Measurements from ENCODE around the gene HYOU1. TPM values are rescaled to one million over a fixed set of nuclear protein-coding genes. Genes with fewer than 3 reads are reported as not detected.
"Not testable (repeated sequence)": the region's sequence is repeated elsewhere in the genome, so short reads cannot be mapped to it uniquely, and the experiment has no call there.

HYOU1 gene, protein sequence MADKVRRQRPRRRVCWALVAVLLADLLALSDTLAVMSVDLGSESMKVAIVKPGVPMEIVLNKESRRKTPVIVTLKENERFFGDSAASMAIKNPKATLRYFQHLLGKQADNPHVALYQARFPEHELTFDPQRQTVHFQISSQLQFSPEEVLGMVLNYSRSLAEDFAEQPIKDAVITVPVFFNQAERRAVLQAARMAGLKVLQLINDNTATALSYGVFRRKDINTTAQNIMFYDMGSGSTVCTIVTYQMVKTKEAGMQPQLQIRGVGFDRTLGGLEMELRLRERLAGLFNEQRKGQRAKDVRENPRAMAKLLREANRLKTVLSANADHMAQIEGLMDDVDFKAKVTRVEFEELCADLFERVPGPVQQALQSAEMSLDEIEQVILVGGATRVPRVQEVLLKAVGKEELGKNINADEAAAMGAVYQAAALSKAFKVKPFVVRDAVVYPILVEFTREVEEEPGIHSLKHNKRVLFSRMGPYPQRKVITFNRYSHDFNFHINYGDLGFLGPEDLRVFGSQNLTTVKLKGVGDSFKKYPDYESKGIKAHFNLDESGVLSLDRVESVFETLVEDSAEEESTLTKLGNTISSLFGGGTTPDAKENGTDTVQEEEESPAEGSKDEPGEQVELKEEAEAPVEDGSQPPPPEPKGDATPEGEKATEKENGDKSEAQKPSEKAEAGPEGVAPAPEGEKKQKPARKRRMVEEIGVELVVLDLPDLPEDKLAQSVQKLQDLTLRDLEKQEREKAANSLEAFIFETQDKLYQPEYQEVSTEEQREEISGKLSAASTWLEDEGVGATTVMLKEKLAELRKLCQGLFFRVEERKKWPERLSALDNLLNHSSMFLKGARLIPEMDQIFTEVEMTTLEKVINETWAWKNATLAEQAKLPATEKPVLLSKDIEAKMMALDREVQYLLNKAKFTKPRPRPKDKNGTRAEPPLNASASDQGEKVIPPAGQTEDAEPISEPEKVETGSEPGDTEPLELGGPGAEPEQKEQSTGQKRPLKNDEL
- total RNA-seq = 100 to 1,000 TPM; 277 to 315 TPM
- 144 TPM for polyA plus RNA-seq (2013, experiment 1 of 2)
- 161 TPM for polyA plus RNA-seq (2013, experiment 2 of 2)
- long read RNA-seq, experiment 1, full-length matches to known transcripts = 1 of 97 reads
- long read RNA-seq, experiment 1, partial matches to known transcripts = 53 of 97 reads
- long read RNA-seq, experiment 1, other reads (novel, unspliced or antisense) = 43 of 97 reads
- long read RNA-seq, experiment 2, full-length matches to known transcripts = 229 of 639 reads
- long read RNA-seq, experiment 2, partial matches to known transcripts = 125 of 639 reads
- long read RNA-seq, experiment 2, other reads (novel, unspliced or antisense) = 285 of 639 reads
- long read RNA-seq, experiment 3, full-length matches to known transcripts = 68 of 196 reads
- long read RNA-seq, experiment 3, partial matches to known transcripts = 77 of 196 reads
- long read RNA-seq, experiment 3, other reads (novel, unspliced or antisense) = 51 of 196 reads
- long read RNA-seq, experiment 4, partial matches to known transcripts = 3 of 3 reads
- long read RNA-seq, experiment 4, other reads (novel, unspliced or antisense) = 0 of 3 reads

DNA sequence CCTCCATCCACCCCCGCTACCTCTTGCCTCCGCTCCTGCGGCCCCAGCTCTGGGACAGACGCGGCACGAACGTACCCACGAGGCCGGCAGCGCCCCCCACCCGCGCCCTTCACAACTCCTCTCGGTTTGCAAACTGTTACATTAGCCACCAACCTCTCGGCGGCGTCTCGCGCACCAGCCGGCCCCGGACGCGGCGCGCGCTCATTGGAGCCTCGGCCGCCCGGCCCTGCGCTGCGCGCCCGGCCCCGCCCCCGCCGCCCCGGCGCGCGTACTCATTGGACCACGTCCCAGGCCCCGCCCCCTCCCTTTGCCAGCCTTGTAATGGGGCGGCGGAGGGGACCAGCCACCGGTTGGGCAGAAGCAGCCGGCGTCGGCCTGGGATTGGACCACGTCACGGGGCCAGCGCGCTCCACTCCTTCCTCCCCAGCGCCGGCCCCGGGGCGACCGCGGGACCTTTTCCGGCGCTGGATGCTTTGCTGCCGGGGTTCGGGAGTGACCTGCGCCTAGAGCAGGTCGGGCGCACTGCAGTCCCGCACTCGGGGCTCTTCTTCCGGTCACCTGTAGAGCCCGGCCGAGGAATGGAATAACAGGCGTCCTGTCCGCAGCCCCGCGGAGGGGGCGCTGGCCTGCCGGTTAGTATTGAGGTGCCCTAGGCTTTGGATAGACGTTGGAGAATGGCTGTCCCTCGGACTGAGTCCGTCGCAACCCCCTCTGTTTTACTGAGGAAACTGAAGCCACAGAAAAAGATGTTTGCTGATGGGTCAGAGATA is at the start of gene HYOU1:
Gene HYOU1, minus strand, starts transcription at position 206 of the 770 bp plus-strand sequence. CDS start 1,045 bp downstream, outside the sequence.
- WGBS, 2 experiments (ENCODE audit: insufficient coverage in 1 of 2, insufficient read length in 1 of 2) = 0% methylated on average over 25 to 79 of the region's 79 CpGs
- Histone ChIP-seq H3K9me3 (ENCODE audit: control insufficient read depth, low read length) (no peaks in the 10 kb centered on the region), H3K9ac (ENCODE audit: extremely low read depth, low read length, poor library complexity, severe bottlenecking) (peak within 1 kb of the TSS; percentile 81), H3K27ac (ENCODE audit: low read depth, low read length) (peak within 1 kb of the TSS; percentile 88), H3K36me3 (ENCODE audit: control insufficient read depth, insufficient read depth, low read length) (peaks cover 35% of the 10 kb centered on the region), H3K27me3 (ENCODE audit: control insufficient read depth, insufficient read depth, low read length, poor library complexity, severe bottlenecking) (no peaks in the 10 kb centered on the region), H3K4me3 (ENCODE audit: low read length) (peak within 1 kb of the TSS; percentile 93), H3K4me1 (ENCODE audit: control insufficient read depth, insufficient read depth, low read length) (no peaks in the 10 kb centered on the region)
- Mint-ChIP-seq H3K9me3 (peaks cover 6% of the 10 kb centered on the region), H3K27ac (peak within 1 kb of the TSS; percentile 97), H3K4me1 (peaks cover 16% of the 10 kb centered on the region), H3K4me3 (peak within 1 kb of the TSS; percentile 90), H3K36me3 (ENCODE audit: low read depth) (peaks cover 42% of the 10 kb centered on the region), H3K27me3 (ENCODE audit: insufficient read depth) (no peaks in the 10 kb centered on the region)
- peak; percentile 99 for DNase-seq
- TF ChIP-seq, protein P1, sequence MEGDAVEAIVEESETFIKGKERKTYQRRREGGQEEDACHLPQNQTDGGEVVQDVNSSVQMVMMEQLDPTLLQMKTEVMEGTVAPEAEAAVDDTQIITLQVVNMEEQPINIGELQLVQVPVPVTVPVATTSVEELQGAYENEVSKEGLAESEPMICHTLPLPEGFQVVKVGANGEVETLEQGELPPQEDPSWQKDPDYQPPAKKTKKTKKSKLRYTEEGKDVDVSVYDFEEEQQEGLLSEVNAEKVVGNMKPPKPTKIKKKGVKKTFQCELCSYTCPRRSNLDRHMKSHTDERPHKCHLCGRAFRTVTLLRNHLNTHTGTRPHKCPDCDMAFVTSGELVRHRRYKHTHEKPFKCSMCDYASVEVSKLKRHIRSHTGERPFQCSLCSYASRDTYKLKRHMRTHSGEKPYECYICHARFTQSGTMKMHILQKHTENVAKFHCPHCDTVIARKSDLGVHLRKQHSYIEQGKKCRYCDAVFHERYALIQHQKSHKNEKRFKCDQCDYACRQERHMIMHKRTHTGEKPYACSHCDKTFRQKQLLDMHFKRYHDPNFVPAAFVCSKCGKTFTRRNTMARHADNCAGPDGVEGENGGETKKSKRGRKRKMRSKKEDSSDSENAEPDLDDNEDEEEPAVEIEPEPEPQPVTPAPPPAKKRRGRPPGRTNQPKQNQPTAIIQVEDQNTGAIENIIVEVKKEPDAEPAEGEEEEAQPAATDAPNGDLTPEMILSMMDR (conservative IDR thresholded peaks at IDR 0.05) = peak; percentile 65

DNA sequence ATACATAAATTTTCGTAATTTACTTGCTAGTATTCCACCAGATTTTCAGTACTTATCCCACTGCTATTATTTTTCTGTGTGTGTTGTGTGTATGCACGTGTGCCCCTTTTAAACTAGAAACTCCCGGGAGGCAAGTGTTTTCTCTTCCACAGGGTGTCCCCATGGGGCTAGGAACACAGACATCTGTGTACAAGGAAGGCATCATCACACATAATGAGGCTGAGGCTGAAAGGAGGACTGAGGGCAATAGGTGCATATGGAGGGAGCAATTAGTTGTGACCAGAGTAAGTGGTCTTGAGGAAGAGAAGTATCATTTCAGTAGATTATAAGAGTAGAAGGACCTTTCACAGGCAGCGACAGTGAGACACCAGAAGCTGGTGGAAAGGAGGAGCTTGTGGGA is 46.8 kb upstream of the HYOU1 start:
- H3K4me1 ChIP-seq (ENCODE audit: control insufficient read depth, insufficient read depth, low read length) = peaks cover 9% of the 10 kb centered on the region

GRCh38 chr11:119103161-119103664 is 46.2 kb upstream of the HYOU1 start:
- H3K27me3 Mint-ChIP-seq (ENCODE audit: insufficient read depth); H3K4me1 ChIP-seq (ENCODE audit: control insufficient read depth, insufficient read depth, low read length); H3K9me3 Mint-ChIP-seq; H3K36me3 ChIP-seq (ENCODE audit: control insufficient read depth, insufficient read depth, low read length); DNase-seq; H3K9me3 ChIP-seq (ENCODE audit: control insufficient read depth, low read length); H3K27me3 ChIP-seq (ENCODE audit: control insufficient read depth, insufficient read depth, low read length, poor library complexity, severe bottlenecking); H3K9ac ChIP-seq (ENCODE audit: extremely low read depth, low read length, poor library complexity, severe bottlenecking): not testable (repeated sequence)
- Histone ChIP-seq H3K27ac (ENCODE audit: low read depth, low read length) (peak overlapping the region; percentile 85), H3K4me3 (ENCODE audit: low read length) (peak overlapping the region; percentile 89)
- peaks cover 13% of the 10 kb centered on the region for H3K36me3 Mint-ChIP-seq (ENCODE audit: low read depth)
- WGBS, 2 experiments (ENCODE audit: insufficient coverage in 1 of 2, insufficient read length in 1 of 2) = 91 to 95% methylated on average over 17 of the region's 18 CpGs
- peaks cover 31% of the 10 kb centered on the region for H3K4me1 Mint-ChIP-seq
- H3K27ac Mint-ChIP-seq = peak overlapping the region; percentile 70
- peak overlapping the region; percentile 87 for H3K4me3 Mint-ChIP-seq

More for the DNA sequence above, 46.8 kb upstream of the HYOU1 start:
- Histone ChIP-seq H3K9me3 (ENCODE audit: control insufficient read depth, low read length) (no peaks in the 10 kb centered on the region), H3K27me3 (ENCODE audit: control insufficient read depth, insufficient read depth, low read length, poor library complexity, severe bottlenecking) (peaks cover 12% of the 10 kb centered on the region), H3K9ac (ENCODE audit: extremely low read depth, low read length, poor library complexity, severe bottlenecking) (no peak overlapping the region), H3K4me3 (ENCODE audit: low read length) (no peak overlapping the region), H3K36me3 (ENCODE audit: control insufficient read depth, insufficient read depth, low read length) (peaks cover 1% of the 10 kb centered on the region), H3K27ac (ENCODE audit: low read depth, low read length) (no peak overlapping the region)
- peaks cover 34% of the 10 kb centered on the region for H3K4me1 Mint-ChIP-seq
- no peaks in the 10 kb centered on the region for H3K9me3 Mint-ChIP-seq
- TF ChIP-seq, protein P1 (conservative IDR thresholded peaks at IDR 0.05) = no peak
- H3K27ac Mint-ChIP-seq = peak overlapping the region; percentile 86
- 86 to 100% methylated on average over 1 to 4 of the region's 4 CpGs for WGBS, 2 experiments (ENCODE audit: insufficient coverage in 1 of 2, insufficient read length in 1 of 2)
- H3K4me3 Mint-ChIP-seq = no peak overlapping the region
- DNase-seq = no peak
- H3K27me3 Mint-ChIP-seq (ENCODE audit: insufficient read depth) = peaks cover 15% of the 10 kb centered on the region
- peaks cover 7% of the 10 kb centered on the region for H3K36me3 Mint-ChIP-seq (ENCODE audit: low read depth)
